HepG2 (cell line): Measurements from ENCODE around the gene ATP6V0A1. TPM values are rescaled to one million over a fixed set of nuclear protein-coding genes. Genes with fewer than 3 reads are reported as not detected.
A peak's percentile ranks its signal among the peaks of the same experiment; 100 is the strongest.

Source experiments
- ATF3 ChIP-seq: sonication (generic); formaldehyde crosslinking; IDR thresholded peaks from 2 replicates; pipeline ENCODE4 v1.4.0; 2020; ENCODE audit warnings: missing genetic modification reagents
- BRF2 ChIP-seq: sonication (generic); formaldehyde crosslinking; IDR thresholded peaks from 2 replicates; pipeline ENCODE4 v1.8.1; 2022; ENCODE audit warnings: mild to moderate bottlenecking, missing genetic modification reagents
- CHD2 ChIP-seq: IDR thresholded peaks from 2 replicates; pipeline ENCODE4 v1.6.1; 2011; ENCODE audit warnings: low read depth, low read length, improper control_type of control experiment
- ETV5 ChIP-seq: IDR thresholded peaks from 2 replicates; pipeline ENCODE4 v1.6.1; 2018; ENCODE audit warnings: missing biosample characterization, missing genetic modification reagents, inconsistent platforms, borderline replicate concordance
- GZF1 ChIP-seq: sonication (generic); formaldehyde crosslinking; IDR thresholded peaks from 2 replicates; pipeline ENCODE4 v1.5.1; 2020; ENCODE audit warnings: mild to moderate bottlenecking, missing genetic modification reagents
- HIC2 ChIP-seq: sonication (generic); formaldehyde crosslinking; IDR thresholded peaks from 2 replicates; pipeline ENCODE4 v1.9.0; 2022; ENCODE audit warnings: low read depth, missing genetic modification reagents
- HNF4G ChIP-seq, 2 experiments: sonication (generic) in 1 of 2; formaldehyde crosslinking in 1 of 2; IDR thresholded peaks; 2 replicates each; pipeline versions ENCODE4 v1.4.0 to v1.6.1; 2011 to 2020; ENCODE audit warnings: borderline replicate concordance in 2 of 2, low read depth in 2 of 2, mild to moderate bottlenecking in 2 of 2, low read length in 1 of 2, missing genetic modification reagents in 1 of 2, moderate library complexity in 1 of 2
- HOMEZ ChIP-seq: IDR thresholded peaks from 2 replicates; pipeline ENCODE4 v1.6.1; 2016; ENCODE audit warnings: low read depth
- JDP2 ChIP-seq: sonication (generic); formaldehyde crosslinking; IDR thresholded peaks from 2 replicates; pipeline ENCODE4 v1.8.1; 2022; ENCODE audit warnings: missing genetic modification reagents, borderline replicate concordance
- MTERF4 ChIP-seq: sonication (generic); formaldehyde crosslinking; IDR thresholded peaks from 2 replicates; pipeline ENCODE4 v1.8.0; 2023; ENCODE audit warnings: mild to moderate bottlenecking, missing genetic modification reagents
- MXI1 ChIP-seq: IDR thresholded peaks from 3 replicates; pipeline ENCODE4 v1.6.1; 2012; ENCODE audit warnings: low read depth, low read length, inconsistent platforms, borderline replicate concordance
- NFKB2 ChIP-seq: sonication (generic); formaldehyde crosslinking; IDR thresholded peaks from 2 replicates; pipeline ENCODE4 v1.4.0; 2020; ENCODE audit warnings: missing genetic modification reagents, borderline replicate concordance
- NRL ChIP-seq: sonication (generic); formaldehyde crosslinking; IDR thresholded peaks from 2 replicates; pipeline ENCODE4 v1.5.0; 2020; ENCODE audit warnings: missing genetic modification reagents, mild to moderate bottlenecking, moderate library complexity, borderline replicate concordance
- ZBTB3 ChIP-seq: sonication (generic); formaldehyde crosslinking; IDR thresholded peaks from 2 replicates; pipeline ENCODE4 v1.4.0; 2020; ENCODE audit warnings: low read depth, mild to moderate bottlenecking, moderate library complexity, missing genetic modification reagents, borderline replicate concordance
- ZBTB38 ChIP-seq: sonication (generic); formaldehyde crosslinking; IDR thresholded peaks from 2 replicates; pipeline ENCODE4 v1.5.1; 2020; ENCODE audit warnings: mild to moderate bottlenecking, missing genetic modification reagents
- ZBTB8A ChIP-seq: sonication (generic); formaldehyde crosslinking; IDR thresholded peaks from 2 replicates; pipeline ENCODE4 v1.4.0; 2020; ENCODE audit warnings: mild to moderate bottlenecking, low read depth, missing genetic modification reagents, borderline replicate concordance
- ZIK1 ChIP-seq: sonication (generic); formaldehyde crosslinking; IDR thresholded peaks from 2 replicates; pipeline ENCODE4 v1.5.0; 2020; ENCODE audit warnings: mild to moderate bottlenecking, low read depth, missing genetic modification reagents, borderline replicate concordance
- ZKSCAN1 ChIP-seq: fragments of 150-350 bp; IDR thresholded peaks from 2 replicates; pipeline ENCODE4 v1.6.1; 2014; ENCODE audit warnings: low read length
- ZNF17 ChIP-seq: sonication (generic); formaldehyde crosslinking; IDR thresholded peaks from 2 replicates; pipeline ENCODE4 v1.5.0; 2020; ENCODE audit warnings: mild to moderate bottlenecking, missing genetic modification reagents
- ZNF768 ChIP-seq: sonication (generic); formaldehyde crosslinking; IDR thresholded peaks from 2 replicates; pipeline ENCODE4 v1.4.0; 2020; ENCODE audit warnings: missing genetic modification reagents
- ZNF773 ChIP-seq: sonication (generic); formaldehyde crosslinking; IDR thresholded peaks from 2 replicates; pipeline ENCODE4 v1.4.0; 2020; ENCODE audit warnings: missing genetic modification reagents, borderline replicate concordance
- ZNF788 ChIP-seq: sonication (generic); formaldehyde crosslinking; IDR thresholded peaks from 2 replicates; pipeline ENCODE4 v1.5.0; 2020; ENCODE audit warnings: mild to moderate bottlenecking, missing genetic modification reagents, borderline replicate concordance
- polyA plus RNA-seq, 8 experiments: library from polyadenylated mRNA; depleted of rRNA in 3 of 8; stranded (reverse) in 7 of 8; unstranded in 1 of 8; fragments of >200 nt; fragmentation: Illumina TruSeq in 4 of 8; extraction: Trizol in 4 of 8; gene quantifications; 2 replicates each; pipeline versions ENCODE4 v1.2.1 to v1.2.3, GENCODE V29; 2011 to 2016; ENCODE audit warnings: low read depth in 4 of 8, missing spikeins in 1 of 8, mixed read lengths in 1 of 8; ENCODE audit not compliant: insufficient read depth in 1 of 8
- total RNA-seq, 5 experiments: library from RNA; depleted of rRNA; stranded (reverse); fragments of >200 nt; fragmentation: Illumina TruSeq; extraction: Trizol; gene quantifications; 2 replicates each; pipeline ENCODE4 v1.2.3, GENCODE V29; 2016; ENCODE audit warnings: low read depth in 1 of 5

The ATP6V0A1 gene
- total and polyA plus RNA-seq, 2 of the 13 experiments (the other 11 are each of a cell fraction or from before 2014, with no cell fraction given) = 27.9 to 54.1 TPM

- TF ChIP-seq MXI1 (peak; percentile 57; the same call in 1 of the 3 replicates), JDP2 (no peak), NFKB2 (CRISPR knock-in tag) (peak; percentile 86; the same call in 1 of the 2 replicates), MTERF4 (no peak), HNF4G (IDR thresholded peaks at IDR 0.05; ENCODE audit: borderline replicate concordance, low read depth, low read length) (peak; percentile 92), HNF4G (CRISPR knock-in tag; IDR thresholded peaks at IDR 0.05; ENCODE audit: borderline replicate concordance, low read depth) (peak; percentile 84; the same call in 1 of the 2 replicates), ZBTB8A (CRISPR knock-in tag) (no peak), ZNF768 (CRISPR knock-in tag) (no peak), NRL (CRISPR knock-in tag) (0 out of 2 replicates have a peak, but pooled peaks have one; percentile 49), GZF1 (CRISPR knock-in tag) (no peak), ZNF773 (CRISPR knock-in tag) (0 out of 2 replicates have a peak, but pooled peaks have one; percentile 25), ATF3 (no peak), HOMEZ (CRISPR knock-in tag) (peak; percentile 57), ZBTB3 (no peak), ZNF17 (CRISPR knock-in tag) (no peak), BRF2 (CRISPR knock-in tag) (no peak), ZKSCAN1 (no peak), ETV5 (CRISPR knock-in tag) (peak; percentile 81; the same call in 1 of the 2 replicates), ZIK1 (CRISPR knock-in tag) (no peak), ZBTB38 (CRISPR knock-in tag) (peak; percentile 89), CHD2 (no peak; the same call in 1 of the 2 replicates), HIC2 (peak; percentile 21; the same call in 1 of the 2 replicates), ZNF788 (CRISPR knock-in tag) (peak; percentile 20; the same call in 1 of the 2 replicates)
Measured at GRCh38 chr17:42564815-42565522, 106.3 kb downstream of the ATP6V0A1 start (continued).
